SK-N-SH (cell line): ENCODE data around the gene CERS1.

Experiments used
- CTCF ChIP-seq: fragments of 200-600 bp; sonication (generic); IDR thresholded peaks from 2 replicates; pipeline ENCODE4 v1.6.1; 2017; ENCODE audit warnings: antibody characterized with exemption, mild to moderate bottlenecking, moderate library complexity
- EZH2phosphoT487 ChIP-seq: fragments of 200-600 bp; sonication (generic); IDR thresholded peaks from 2 replicates; pipeline ENCODE4 v1.6.1; 2017; ENCODE audit warnings: low read depth, mixed run types, mild to moderate bottlenecking, antibody characterized with exemption, moderate library complexity, borderline replicate concordance
- FOXM1 ChIP-seq: IDR thresholded peaks from 2 replicates; pipeline ENCODE4 v1.4.0; 2012; ENCODE audit warnings: low read depth, mild to moderate bottlenecking
- IRF3 ChIP-seq: fragments of 150-350 bp; IDR thresholded peaks from 2 replicates; pipeline ENCODE4 v1.6.1; 2016; ENCODE audit warnings: mild to moderate bottlenecking, low read depth, low read length
- MEF2A ChIP-seq: IDR thresholded peaks from 2 replicates; pipeline ENCODE4 v1.4.0; 2012; ENCODE audit warnings: low read depth, borderline replicate concordance
- MXI1 ChIP-seq: IDR thresholded peaks from 2 replicates; pipeline ENCODE4 v1.6.1; 2012; ENCODE audit warnings: mild to moderate bottlenecking, low read depth, low read length, improper control_type of control experiment
- POLR2AphosphoS5 ChIP-seq: IDR thresholded peaks from 2 replicates; pipeline ENCODE4 v1.6.1; 2012; ENCODE audit warnings: low read depth, low read length
- RAD21 ChIP-seq: IDR thresholded peaks from 2 replicates; pipeline ENCODE4 v1.6.1; 2012; ENCODE audit warnings: mild to moderate bottlenecking, low read length
- TAF1 ChIP-seq: IDR thresholded peaks from 2 replicates; pipeline ENCODE4 v1.6.1; 2012; ENCODE audit warnings: low read depth, mild to moderate bottlenecking, low read length, moderate library complexity, borderline replicate concordance
- TCF12 ChIP-seq: IDR thresholded peaks from 2 replicates; pipeline ENCODE4 v1.4.0; 2012
- USF2 ChIP-seq: fragments of 150-350 bp; IDR thresholded peaks from 2 replicates; pipeline ENCODE4 v1.6.1; 2017; ENCODE audit warnings: antibody characterized with exemption, low read length, low read depth, borderline replicate concordance

GRCh38 chr19:18903156-18904037, 7.4 kb upstream of the CERS1 start:
- TF ChIP-seq CTCF (no peak), TAF1 (no peak), POLR2AphosphoS5 (no peak), MEF2A (no peak), EZH2phosphoT487 (no peak), TCF12 (no peak), USF2 (no peak), IRF3 (no peak), FOXM1 (no peak), RAD21 (no peak), MXI1 (no peak)
